GM18861 (cell line): ENCODE results near the gene STAP2.

Source experiments
- ATAC-seq: cut with Tn5 transposase; IDR thresholded peaks from one replicate; pipeline ENCODE4 v1.9.1; 2021; ENCODE audit not compliant: unreplicated experiment

Gene STAP2

GRCh38 chr19:4338441-4339355, at the start of gene STAP2:
TSS of gene STAP2 (minus strand) at chr19:4338827. CDS start at chr19:4338753, 74 bp downstream.
- ATAC-seq: no peak

- no peak for ATAC-seq
Observed at GRCh38 chr19:4386041-4386782, 47.6 kb upstream of the STAP2 start.

GRCh38 chr19:4385291-4386040, 46.8 kb upstream of the STAP2 start:
- ATAC-seq: no peak

- no peak for ATAC-seq
Observed at GRCh38 chr19:4380254-4380727, 41.7 kb upstream of the STAP2 start.

- ATAC-seq: no peak
Observed at GRCh38 chr19:4379383-4380253, 41.0 kb upstream of the STAP2 start.

- no peak for ATAC-seq
Observed at GRCh38 chr19:4378886-4379285, 40.3 kb upstream of the STAP2 start.

GRCh38 chr19:4376991-4377781, 38.6 kb upstream of the STAP2 start:
- no peak for ATAC-seq

GRCh38 chr19:4376671-4376990, 38.0 kb upstream of the STAP2 start:
- ATAC-seq: no peak

- no peak for ATAC-seq
Observed at GRCh38 chr19:4376028-4376670, 37.5 kb upstream of the STAP2 start.

- ATAC-seq: peak; percentile 58
Observed at GRCh38 chr19:4375164-4376027, 36.8 kb upstream of the STAP2 start.

GRCh38 chr19:4374498-4375163, 36.0 kb upstream of the STAP2 start:
- no peak for ATAC-seq

- ATAC-seq: no peak
Observed at GRCh38 chr19:4373601-4374497, 35.2 kb upstream of the STAP2 start.

- no peak for ATAC-seq
Observed at GRCh38 chr19:4373013-4373367, 34.4 kb upstream of the STAP2 start.

- no peak for ATAC-seq
Observed at GRCh38 chr19:4372165-4373012, 33.8 kb upstream of the STAP2 start.

- no peak for ATAC-seq
Observed at GRCh38 chr19:4371247-4372164, 32.9 kb upstream of the STAP2 start.
